Gastroesophageal sphincter (tissue), 3 donors: ENCODE data around the gene GMDS.

Experiments
- EP300 ChIP-seq: sonication (generic); formaldehyde crosslinking; IDR thresholded peaks from one replicate; pipeline ENCODE4 v1.6.1; 2017; ENCODE audit warnings: antibody characterized with exemption, mild to moderate bottlenecking
- POLR2A ChIP-seq, 2 donors: fragments of 450-650 bp; IDR thresholded peaks; one replicate each; pipeline ENCODE4 v1.6.1; 2017; ENCODE audit warnings: antibody characterized with exemption in 2 of 2, mild to moderate bottlenecking in 2 of 2, moderate library complexity in 1 of 2
- TF ChIP-seq, protein P1 (sequence below), 4 experiments: fragments of 200-600 bp in 2 of 4; fragments of 450-650 bp in 2 of 4; sonication (generic) in 1 of 4; IDR thresholded peaks; one replicate each; pipeline ENCODE4 v1.5.1; 2017 to 2019; ENCODE audit warnings: antibody characterized with exemption in 4 of 4, mild to moderate bottlenecking in 2 of 4, moderate library complexity in 2 of 4

DNA sequence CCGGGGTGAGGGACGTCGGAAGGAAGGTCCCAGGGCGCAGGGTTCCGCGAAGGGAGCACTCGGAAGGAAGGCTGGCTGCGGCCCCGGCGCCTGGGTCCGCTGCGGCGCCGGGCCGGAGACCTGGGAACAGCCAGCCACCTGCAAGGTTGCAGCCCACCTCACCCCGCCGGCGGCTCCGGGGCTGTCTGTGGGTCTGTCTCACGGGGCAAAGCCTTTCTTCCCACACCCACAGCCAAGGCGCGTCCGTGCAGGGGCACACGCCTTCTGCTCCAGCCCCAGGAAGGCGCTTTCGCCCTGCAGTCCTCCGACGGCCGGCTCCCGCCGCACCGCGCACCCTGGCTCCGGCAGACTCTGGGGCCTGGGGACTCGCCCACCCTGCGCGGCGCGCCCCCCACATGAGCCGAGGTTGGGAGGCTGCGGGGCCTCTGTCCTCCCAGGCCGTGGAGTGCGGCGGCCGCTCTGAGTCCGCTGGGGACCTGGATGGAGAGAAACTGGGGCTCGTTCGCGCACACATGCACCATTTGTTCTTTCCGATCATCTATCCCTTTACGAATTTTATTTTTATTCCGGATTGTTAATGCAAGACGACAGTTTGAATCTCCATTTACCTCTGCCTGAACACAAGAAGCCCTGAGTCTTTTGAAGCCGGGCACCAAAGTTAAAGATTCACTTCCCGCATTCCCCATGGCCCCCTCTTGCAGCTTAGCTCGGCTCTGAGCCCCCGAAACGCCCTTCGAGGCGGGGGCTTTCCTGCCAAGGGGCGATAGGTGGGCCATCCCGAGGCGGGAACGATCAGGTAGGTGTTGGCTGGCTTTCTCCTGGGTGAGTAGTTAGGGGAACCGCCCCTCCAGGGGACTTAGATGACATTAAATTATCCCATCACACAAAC lies 640.2 kb downstream of the GMDS start:
- TF ChIP-seq POLR2A (IDR thresholded peaks at IDR 0.05) = no peak
- TF ChIP-seq, protein P1, sequence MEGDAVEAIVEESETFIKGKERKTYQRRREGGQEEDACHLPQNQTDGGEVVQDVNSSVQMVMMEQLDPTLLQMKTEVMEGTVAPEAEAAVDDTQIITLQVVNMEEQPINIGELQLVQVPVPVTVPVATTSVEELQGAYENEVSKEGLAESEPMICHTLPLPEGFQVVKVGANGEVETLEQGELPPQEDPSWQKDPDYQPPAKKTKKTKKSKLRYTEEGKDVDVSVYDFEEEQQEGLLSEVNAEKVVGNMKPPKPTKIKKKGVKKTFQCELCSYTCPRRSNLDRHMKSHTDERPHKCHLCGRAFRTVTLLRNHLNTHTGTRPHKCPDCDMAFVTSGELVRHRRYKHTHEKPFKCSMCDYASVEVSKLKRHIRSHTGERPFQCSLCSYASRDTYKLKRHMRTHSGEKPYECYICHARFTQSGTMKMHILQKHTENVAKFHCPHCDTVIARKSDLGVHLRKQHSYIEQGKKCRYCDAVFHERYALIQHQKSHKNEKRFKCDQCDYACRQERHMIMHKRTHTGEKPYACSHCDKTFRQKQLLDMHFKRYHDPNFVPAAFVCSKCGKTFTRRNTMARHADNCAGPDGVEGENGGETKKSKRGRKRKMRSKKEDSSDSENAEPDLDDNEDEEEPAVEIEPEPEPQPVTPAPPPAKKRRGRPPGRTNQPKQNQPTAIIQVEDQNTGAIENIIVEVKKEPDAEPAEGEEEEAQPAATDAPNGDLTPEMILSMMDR (IDR thresholded peaks at IDR 0.05) = no peak
- no peak for TF ChIP-seq EP300
